ENCODE results near the gene IL10RA.

- TF ChIP-seq CTCF (IDR thresholded peaks at IDR 0.05) (no peak), POLR2A (IDR thresholded peaks at IDR 0.05) (no peak)
These were observed 6.5 kb upstream of the IL10RA start for GRCh38 chr11:117979481-117980211.
